ENCODE data around the gene RHOT2.

Gene RHOT2

GRCh38 chr16:722835-723633 lies 55.1 kb downstream of the RHOT2 start:
- Histone ChIP-seq H3K9ac (ENCODE audit: low read length) (no peak overlapping the region), H3F3A (ENCODE audit: insufficient read depth, low read length) (peaks cover 4% of the 10 kb centered on the region; the same call in 1 of the 2 replicates), H3K4me1 (ENCODE audit: insufficient read depth, low read length, severe bottlenecking) (peaks cover 34% of the 10 kb centered on the region), H3K36me3 (ENCODE audit: insufficient read depth, low read length) (peaks cover 8% of the 10 kb centered on the region), H3K27ac (ENCODE audit: low read depth, low read length, poor library complexity, severe bottlenecking) (no peak overlapping the region), H3K4me2 (ENCODE audit: low read length) (no peak overlapping the region), H3K9me2 (ENCODE audit: low read depth, low read length) (no peaks in the 10 kb centered on the region), H3K27me3 (ENCODE audit: insufficient read depth, low read length) (peaks cover 5% of the 10 kb centered on the region), H3K79me2 (ENCODE audit: insufficient read depth, low read length) (no peaks in the 10 kb centered on the region), H4K20me1 (ENCODE audit: insufficient read depth, low read length) (no peaks in the 10 kb centered on the region), H3K4me3 (ENCODE audit: low read depth, low read length, poor library complexity, severe bottlenecking) (no peak overlapping the region), H3K9me3 (ENCODE audit: low read length) (no peaks in the 10 kb centered on the region), H2AFZ (ENCODE audit: low read length) (no peak overlapping the region)
- TF ChIP-seq EZH2 (IDR thresholded peaks at IDR 0.05; ENCODE audit: borderline replicate concordance, low read length) (no peak), CTCF (IDR thresholded peaks at IDR 0.05; ENCODE audit: low read length) (no peak)

GRCh38 chr16:723695-724094 lies 55.8 kb downstream of the RHOT2 start:
- Histone ChIP-seq H3K9ac (ENCODE audit: low read length) (no peak overlapping the region), H3K79me2 (ENCODE audit: insufficient read depth, low read length) (no peaks in the 10 kb centered on the region), H3K27ac (ENCODE audit: low read depth, low read length, poor library complexity, severe bottlenecking) (no peak overlapping the region), H3K9me2 (ENCODE audit: low read depth, low read length) (no peaks in the 10 kb centered on the region), H3K9me3 (ENCODE audit: low read length) (no peaks in the 10 kb centered on the region), H3F3A (ENCODE audit: insufficient read depth, low read length) (peaks cover 4% of the 10 kb centered on the region; the same call in 1 of the 2 replicates), H3K4me2 (ENCODE audit: low read length) (no peak overlapping the region), H3K36me3 (ENCODE audit: insufficient read depth, low read length) (peaks cover 8% of the 10 kb centered on the region), H3K27me3 (ENCODE audit: insufficient read depth, low read length) (no peaks in the 10 kb centered on the region), H3K4me1 (ENCODE audit: insufficient read depth, low read length, severe bottlenecking) (peaks cover 38% of the 10 kb centered on the region), H2AFZ (ENCODE audit: low read length) (no peak overlapping the region), H3K4me3 (ENCODE audit: low read depth, low read length, poor library complexity, severe bottlenecking) (no peak overlapping the region), H4K20me1 (ENCODE audit: insufficient read depth, low read length) (no peaks in the 10 kb centered on the region)
- no peak for TF ChIP-seq EZH2 (IDR thresholded peaks at IDR 0.05; ENCODE audit: borderline replicate concordance, low read length)
- TF ChIP-seq CTCF (IDR thresholded peaks at IDR 0.05; ENCODE audit: low read length) = no peak
